ENCODE results near the gene MSI2.

MSI2 gene

GRCh38 chr17:57466017-57466471 lies 209.7 kb downstream of the MSI2 start:
- DNase-seq: no peak

- no peak for DNase-seq
Measured at GRCh38 chr17:57466521-57466920, 210.2 kb downstream of the MSI2 start.

GRCh38 chr17:57467226-57467625 lies 210.9 kb downstream of the MSI2 start:
- no peak for DNase-seq

GRCh38 chr17:57467801-57468200 lies 211.5 kb downstream of the MSI2 start:
- DNase-seq: no peak

GRCh38 chr17:57468932-57469775 lies 212.8 kb downstream of the MSI2 start:
- DNase-seq: no peak

GRCh38 chr17:57470906-57471305 lies 214.6 kb downstream of the MSI2 start:
- no peak for DNase-seq

GRCh38 chr17:57471868-57472368 lies 215.6 kb downstream of the MSI2 start:
- no peak for DNase-seq

GRCh38 chr17:57475796-57476195 lies 219.5 kb downstream of the MSI2 start:
- DNase-seq: no peak

- no peak for DNase-seq
Measured at GRCh38 chr17:57477522-57478362, 221.4 kb downstream of the MSI2 start.

GRCh38 chr17:57478478-57479250 lies 222.3 kb downstream of the MSI2 start:
- DNase-seq: no peak

GRCh38 chr17:57480438-57481196 lies 224.3 kb downstream of the MSI2 start:
- no peak for DNase-seq

GRCh38 chr17:57481910-57482391 lies 225.6 kb downstream of the MSI2 start:
- DNase-seq: no peak

- DNase-seq: no peak
Measured at GRCh38 chr17:57482657-57483056, 226.3 kb downstream of the MSI2 start.

- DNase-seq: no peak
Measured at GRCh38 chr17:57484081-57484666, 227.9 kb downstream of the MSI2 start.

GRCh38 chr17:57484826-57485565 lies 228.7 kb downstream of the MSI2 start:
- no peak for DNase-seq

GRCh38 chr17:57485566-57485865 lies 229.2 kb downstream of the MSI2 start:
- DNase-seq: no peak

- DNase-seq: no peak
Measured at GRCh38 chr17:57485916-57486881, 229.9 kb downstream of the MSI2 start.

GRCh38 chr17:57486882-57487301 lies 230.6 kb downstream of the MSI2 start:
- no peak for DNase-seq

- no peak for DNase-seq
Measured at GRCh38 chr17:57487573-57487972, 231.2 kb downstream of the MSI2 start.

GRCh38 chr17:57488856-57489255 lies 232.5 kb downstream of the MSI2 start:
- no peak for DNase-seq

Data from stimulated activated CD4-positive, alpha-beta T cell treated with anti-CD3 and anti-CD28 coated beads, Interleukin-2, amount 100 ng/mL, for 48 hours (primary cell).